Natural killer cell (primary cell): Measurements from ENCODE around the gene AKAP14. TPM values are rescaled to one million over a fixed set of nuclear protein-coding genes. Genes with fewer than 3 reads are reported as not detected.
A peak's percentile ranks its signal among the peaks of the same experiment; 100 is the strongest.

Experiments
- ATAC-seq, 3 donors: fragments of 150-1000 bp in 2 of 3; fragments of 200-7000 bp in 1 of 3; cut with Tn5 transposase; 1 replicate in 1 of 3; 2 replicates in 2 of 3; pipeline ENCODE4 v1.10.0; 2021; ENCODE audit warnings: mild to moderate bottlenecking in 2 of 3, moderate library complexity in 2 of 3
- DNase-seq, 2 donors: peaks; one replicate each; pipeline versions ENCODE4 v3.0.0 to v3.0.0-alpha.2; 2013 to 2021; ENCODE audit warnings: mixed read lengths in 1 of 2
- H3K27ac ChIP-seq: one replicate; pipeline ENCODE4 v1.5.1; 2013; ENCODE audit warnings: mild to moderate bottlenecking, low read length
- H3K27me3 ChIP-seq: one replicate; pipeline ENCODE4 v1.6.1; 2013; ENCODE audit warnings: low read length; ENCODE audit not compliant: control insufficient read depth, insufficient read depth
- H3K36me3 ChIP-seq: one replicate; pipeline ENCODE4 v1.6.1; 2013; ENCODE audit warnings: low read length; ENCODE audit not compliant: control insufficient read depth, insufficient read depth
- H3K4me1 ChIP-seq: one replicate; pipeline ENCODE4 v1.6.1; 2013; ENCODE audit warnings: low read length; ENCODE audit not compliant: control insufficient read depth, insufficient read depth
- H3K4me3 ChIP-seq: one replicate; pipeline ENCODE4 v1.5.1; 2013; ENCODE audit warnings: low read length
- H3K9me3 ChIP-seq: one replicate; pipeline ENCODE4 v1.6.1; 2013; ENCODE audit warnings: low read length; ENCODE audit not compliant: control insufficient read depth, insufficient read depth
- H3K27ac Mint-ChIP-seq, 2 donors: one replicate each; pipeline ENCODE4 v1.8.0; 2022; ENCODE audit warnings: mild to moderate bottlenecking in 2 of 2, mixed read lengths in 2 of 2, moderate library complexity in 1 of 2
- H3K27me3 Mint-ChIP-seq, 2 donors: one replicate each; pipeline ENCODE4 v1.8.0; 2022; ENCODE audit warnings: low read depth in 2 of 2, mixed read lengths in 2 of 2
- H3K36me3 Mint-ChIP-seq: one replicate; pipeline ENCODE4 v1.8.0; 2022; ENCODE audit warnings: mixed read lengths
- H3K4me1 Mint-ChIP-seq, 2 donors: one replicate each; pipeline ENCODE4 v1.8.0; 2022; ENCODE audit warnings: mixed read lengths in 2 of 2
- H3K4me3 Mint-ChIP-seq: one replicate; pipeline ENCODE4 v1.8.0; 2022; ENCODE audit warnings: mild to moderate bottlenecking, moderate library complexity, mixed read lengths
- H3K9me3 Mint-ChIP-seq, 2 donors: one replicate each; pipeline ENCODE4 v1.8.0; 2022; ENCODE audit warnings: mixed read lengths in 2 of 2
- WGBS: methylation state at CpG from one replicate; pipeline ENCODE4 v1.1.7; 2013; ENCODE audit warnings: missing lambda C conversion rate; ENCODE audit not compliant: insufficient coverage; 5-methylcytosine and 5-hydroxymethylcytosine counted together
- intact Hi-C: fragments of 100-400 bp; cut with micrococcal nuclease; formaldehyde crosslinking; loops from one replicate; pipeline ENCODE4 v1.14.2; 2022
- total RNA-seq, 4 donors: library from RNA; stranded (reverse); fragments of 120-200 nt in 1 of 4; gene quantifications; one replicate each; pipeline versions ENCODE4 v1.2.3 to v1.2.4, GENCODE V29; 2013 to 2022
- TF ChIP-seq, protein P1 (sequence below): fragments of 200-600 bp; IDR thresholded peaks from one replicate; pipeline ENCODE4 v1.8.0; 2022; ENCODE audit warnings: antibody characterized with exemption

The AKAP14 gene
- total RNA-seq, 3 donors from 2014 or later (not counting 1 experiment from before 2014, with no cell fraction given) = not detected

- Histone ChIP-seq H3K4me1 (peaks cover 7% of the 10 kb centered on the region), H3K27ac (no peak overlapping the region), H3K36me3 (peaks cover 7% of the 10 kb centered on the region), H3K27me3 (no peaks in the 10 kb centered on the region), H3K4me3 (no peak overlapping the region), H3K9me3 (no peaks in the 10 kb centered on the region)
- no peaks in the 10 kb centered on the region for H3K27me3 Mint-ChIP-seq
- H3K9me3 Mint-ChIP-seq = no peaks in the 10 kb centered on the region
- no peak overlapping the region for H3K27ac Mint-ChIP-seq
- no peak for ATAC-seq
- H3K4me3 Mint-ChIP-seq = no peak overlapping the region
- intact Hi-C loops = no loop called here
- H3K36me3 Mint-ChIP-seq = no peaks in the 10 kb centered on the region
- H3K4me1 Mint-ChIP-seq = peaks cover 0 to 5% of the 10 kb centered on the region in 2 donors
- WGBS = no CpG with 5 or more reads among the region's 2 CpGs
- TF ChIP-seq, protein P1, sequence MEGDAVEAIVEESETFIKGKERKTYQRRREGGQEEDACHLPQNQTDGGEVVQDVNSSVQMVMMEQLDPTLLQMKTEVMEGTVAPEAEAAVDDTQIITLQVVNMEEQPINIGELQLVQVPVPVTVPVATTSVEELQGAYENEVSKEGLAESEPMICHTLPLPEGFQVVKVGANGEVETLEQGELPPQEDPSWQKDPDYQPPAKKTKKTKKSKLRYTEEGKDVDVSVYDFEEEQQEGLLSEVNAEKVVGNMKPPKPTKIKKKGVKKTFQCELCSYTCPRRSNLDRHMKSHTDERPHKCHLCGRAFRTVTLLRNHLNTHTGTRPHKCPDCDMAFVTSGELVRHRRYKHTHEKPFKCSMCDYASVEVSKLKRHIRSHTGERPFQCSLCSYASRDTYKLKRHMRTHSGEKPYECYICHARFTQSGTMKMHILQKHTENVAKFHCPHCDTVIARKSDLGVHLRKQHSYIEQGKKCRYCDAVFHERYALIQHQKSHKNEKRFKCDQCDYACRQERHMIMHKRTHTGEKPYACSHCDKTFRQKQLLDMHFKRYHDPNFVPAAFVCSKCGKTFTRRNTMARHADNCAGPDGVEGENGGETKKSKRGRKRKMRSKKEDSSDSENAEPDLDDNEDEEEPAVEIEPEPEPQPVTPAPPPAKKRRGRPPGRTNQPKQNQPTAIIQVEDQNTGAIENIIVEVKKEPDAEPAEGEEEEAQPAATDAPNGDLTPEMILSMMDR = no peak
- DNase-seq = peak in 1 of 2 donors; percentile 25
Measured at GRCh38 chrX:119878740-119879139, 17.0 kb upstream of the AKAP14 start.

DNA sequence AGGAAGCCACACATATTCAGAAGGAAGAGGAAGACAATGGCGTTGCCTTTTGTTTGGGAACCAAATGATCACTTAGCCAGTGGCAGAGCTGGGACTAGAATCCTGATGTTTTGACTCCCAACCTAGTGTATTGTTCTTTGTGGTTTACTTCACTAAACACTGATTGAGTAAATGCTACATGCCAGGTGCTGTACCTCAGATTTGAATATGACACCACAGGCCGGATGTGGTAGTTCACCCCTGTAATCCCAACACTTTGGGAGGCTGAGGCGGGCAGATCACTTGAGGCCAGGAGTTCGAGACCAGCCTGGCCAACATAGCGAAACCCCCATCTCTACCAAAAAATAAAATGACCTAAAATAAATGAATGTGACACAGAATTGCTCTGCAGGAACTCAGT lies 15.6 kb upstream of the AKAP14 start:
- 79% methylated on average over 3 of the region's 5 CpGs for WGBS
- Mint-ChIP-seq H3K27me3 (no peaks in the 10 kb centered on the region), H3K4me3 (no peak overlapping the region), H3K36me3 (no peaks in the 10 kb centered on the region), H3K27ac (peak overlapping the region; percentile 17 to 52), H3K9me3 (no peaks in the 10 kb centered on the region), H3K4me1 (peaks cover 0 to 5% of the 10 kb centered on the region in 2 donors)
- DNase-seq (peak in 1 of 2 donors; percentile 27), ATAC-seq (no peak)
- Histone ChIP-seq H3K4me1 (peaks cover 7% of the 10 kb centered on the region), H3K27ac (no peak overlapping the region), H3K4me3 (no peak overlapping the region), H3K9me3 (no peaks in the 10 kb centered on the region), H3K27me3 (no peaks in the 10 kb centered on the region), H3K36me3 (peaks cover 7% of the 10 kb centered on the region)
- TF ChIP-seq, protein P1 = no peak
- intact Hi-C loops = loop anchor here (2.0 kb wide), 1 partner anchor 89 kb away; the partner anchor contains the start of gene RPL39

DNA sequence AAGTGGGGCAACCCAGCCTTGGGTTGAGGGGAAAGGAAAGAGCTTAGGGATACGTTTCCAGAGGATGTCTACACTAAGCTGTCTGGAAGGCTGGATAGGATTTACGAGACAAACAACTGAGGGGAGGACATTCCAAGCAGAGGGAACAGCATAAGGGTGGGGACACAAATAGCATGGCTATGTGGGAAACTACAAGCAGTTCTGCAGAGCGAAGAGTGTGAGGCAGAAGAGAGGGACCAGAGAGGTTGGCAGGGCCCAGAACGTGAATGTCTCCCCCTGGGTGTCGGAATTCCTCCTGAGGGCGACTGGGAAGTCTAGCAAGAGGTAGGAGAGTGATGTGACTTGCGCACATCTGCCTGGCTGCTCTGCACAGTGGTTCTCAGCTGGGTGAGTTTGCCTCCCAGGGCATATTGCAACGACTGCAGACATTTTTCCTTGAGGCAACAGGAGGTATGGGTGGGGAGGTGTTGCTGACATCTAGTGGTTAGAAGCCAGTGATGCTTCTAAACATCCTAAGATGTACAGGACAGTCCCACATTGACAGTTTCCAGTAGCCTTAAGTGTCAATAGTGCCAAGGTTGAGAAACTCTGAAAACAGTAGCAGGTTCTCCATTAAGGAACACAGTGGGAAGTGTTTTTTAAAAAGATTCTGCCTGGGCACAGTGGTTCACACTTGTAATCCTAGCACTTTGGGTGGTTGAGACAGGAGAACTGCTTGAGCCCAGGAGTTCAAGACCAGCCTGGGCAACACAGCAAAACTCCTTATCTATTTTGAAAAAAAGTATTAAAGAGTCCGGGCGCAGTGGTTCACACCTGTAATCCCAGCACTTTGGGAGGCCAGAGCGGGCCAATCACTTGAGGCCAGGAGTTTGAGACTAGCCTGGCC lies 14.9 kb upstream of the AKAP14 start:
- Histone ChIP-seq H3K27me3 (no peaks in the 10 kb centered on the region), H3K4me1 (peaks cover 7% of the 10 kb centered on the region), H3K9me3 (no peaks in the 10 kb centered on the region), H3K4me3 (no peak overlapping the region), H3K36me3 (peaks cover 7% of the 10 kb centered on the region), H3K27ac (no peak overlapping the region)
- Mint-ChIP-seq H3K27ac (peak overlapping the region; percentile 17 to 52), H3K36me3 (no peaks in the 10 kb centered on the region), H3K9me3 (no peaks in the 10 kb centered on the region), H3K4me1 (peaks cover 0 to 5% of the 10 kb centered on the region in 2 donors), H3K4me3 (no peak overlapping the region), H3K27me3 (no peaks in the 10 kb centered on the region)
- ATAC-seq (peak; percentile 81 to 97 (median 87)), DNase-seq (peak in 1 of 2 donors; percentile 72)
- WGBS = 84% methylated on average over 11 of the region's 11 CpGs
- TF ChIP-seq, protein P1 = peak; percentile 29
- intact Hi-C loops = loop anchor here (2.0 kb wide), 1 partner anchor 90 kb away; the partner anchor contains the start of gene RPL39
